NCI-H748 (cell line): ENCODE data around the gene APOBEC3H.

Experiments
- DNase-seq: peaks from one replicate; lab custom pipeline; 2025; ENCODE audit not compliant: unreplicated experiment; lab: John Stamatoyannopoulos, UW

APOBEC3H gene

DNA sequence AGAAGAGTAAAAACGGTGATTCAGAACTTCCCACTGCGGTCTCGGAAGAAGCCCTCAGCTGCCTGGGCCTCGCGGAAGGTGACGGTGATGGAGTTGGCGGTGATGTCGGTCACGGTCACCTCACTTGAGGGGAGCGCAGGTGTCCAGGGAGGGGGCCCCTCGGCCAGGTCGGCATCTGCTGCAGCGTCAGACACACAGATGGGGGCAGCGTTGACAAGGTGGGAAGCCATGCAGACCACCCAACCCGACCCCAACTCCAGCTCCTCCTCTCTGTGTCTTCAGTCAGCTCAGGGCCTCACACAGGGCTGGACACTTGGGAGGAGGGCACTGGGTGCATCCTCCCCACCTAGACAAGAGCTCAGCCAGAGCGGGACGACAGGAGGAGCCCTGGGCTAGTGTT is 36.8 kb downstream of the APOBEC3H start:
- no peak for DNase-seq

DNA sequence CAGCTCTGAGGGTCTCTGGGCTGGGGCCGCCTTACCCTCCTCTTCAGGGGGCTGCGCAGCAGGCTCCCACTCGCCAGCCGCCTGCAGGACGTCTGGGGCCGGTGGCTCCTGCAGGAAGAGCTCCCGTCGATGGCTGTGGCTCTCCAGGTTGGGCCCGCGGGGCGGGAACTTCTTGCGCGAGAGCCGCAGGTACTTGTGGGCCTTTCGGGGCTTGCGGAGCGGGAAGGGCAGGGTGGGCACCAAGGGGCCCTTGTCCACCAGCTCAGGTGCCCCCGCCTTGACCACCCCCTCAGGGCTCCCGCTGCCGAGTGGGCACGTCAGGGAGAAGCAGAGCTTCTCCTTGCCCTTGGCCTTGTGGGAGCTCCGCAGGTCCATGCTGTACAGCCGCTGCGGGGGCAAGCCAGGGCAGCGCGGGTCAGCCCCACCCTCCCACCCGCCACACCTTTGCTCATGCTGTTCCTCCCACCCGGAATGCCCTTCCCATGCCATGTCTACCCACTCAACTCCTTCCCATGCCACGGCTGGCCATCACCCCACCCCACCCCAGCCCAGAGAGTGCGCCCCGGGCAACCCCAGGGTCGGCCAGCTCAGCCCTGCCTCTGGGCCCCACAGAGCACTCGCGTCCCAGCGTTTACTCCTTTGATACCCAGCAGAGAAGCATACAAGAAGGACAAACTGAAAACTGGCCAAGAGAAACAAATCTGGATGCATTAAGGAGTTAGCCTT is 37.5 kb downstream of the APOBEC3H start:
- DNase-seq: no peak

DNA sequence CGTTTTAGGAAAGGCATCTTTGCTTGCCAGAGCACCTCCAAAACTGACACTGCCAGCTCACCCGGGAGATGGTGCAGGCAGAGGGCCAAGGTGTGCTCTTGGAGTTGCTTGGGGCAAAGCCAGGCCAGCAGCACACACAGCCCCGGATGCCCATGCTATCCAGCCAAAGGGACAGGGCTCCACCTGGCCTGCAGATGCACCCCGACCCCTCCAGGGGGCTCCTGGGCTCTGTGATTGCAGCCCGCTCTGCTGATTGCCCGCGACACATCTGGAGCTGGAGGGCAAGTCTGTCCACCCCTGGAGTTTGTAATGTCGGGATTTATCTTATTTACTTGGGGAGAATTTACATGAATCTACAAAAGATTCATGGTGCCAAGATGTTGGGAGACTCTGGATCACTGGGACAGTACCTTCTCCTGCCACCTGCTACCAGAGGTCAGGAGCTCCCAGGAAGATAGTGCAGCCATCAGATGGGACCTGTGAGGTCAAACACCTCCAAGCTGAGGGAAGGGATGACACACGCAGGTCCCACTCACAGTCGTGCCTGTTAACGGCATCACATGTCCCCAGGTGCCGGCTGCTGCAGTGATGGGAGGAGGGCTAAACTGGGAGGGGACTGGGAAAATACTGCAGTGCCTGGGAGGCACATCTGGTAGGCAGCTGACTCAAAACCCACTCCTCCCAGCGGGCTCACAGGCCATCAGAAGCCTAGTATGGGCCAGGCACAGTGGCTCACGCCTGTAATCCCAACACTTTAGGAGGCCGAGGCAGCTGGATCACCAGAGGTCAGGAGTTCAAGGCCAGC is 38.2 kb downstream of the APOBEC3H start:
- DNase-seq: peak; percentile 34

DNA sequence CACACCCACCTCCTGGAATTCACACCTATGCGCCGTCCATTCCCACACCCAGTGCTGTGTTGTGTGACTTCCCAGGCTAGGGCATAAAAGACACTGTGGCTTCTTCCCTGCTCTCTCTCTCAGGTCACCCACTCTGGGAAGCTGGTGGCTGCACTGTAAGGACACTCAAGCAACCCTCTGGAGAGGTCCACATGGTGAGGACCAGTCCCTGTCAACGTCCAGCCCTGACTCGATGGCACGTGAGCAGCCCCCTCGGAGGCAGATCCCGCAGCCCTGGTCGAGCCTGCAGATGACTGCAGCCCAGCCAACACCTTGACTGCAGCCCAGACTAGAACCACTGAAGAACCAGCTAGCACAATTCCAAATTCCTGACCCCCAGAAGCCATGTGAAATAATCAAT is 39.3 kb downstream of the APOBEC3H start:
- DNase-seq: no peak

DNA sequence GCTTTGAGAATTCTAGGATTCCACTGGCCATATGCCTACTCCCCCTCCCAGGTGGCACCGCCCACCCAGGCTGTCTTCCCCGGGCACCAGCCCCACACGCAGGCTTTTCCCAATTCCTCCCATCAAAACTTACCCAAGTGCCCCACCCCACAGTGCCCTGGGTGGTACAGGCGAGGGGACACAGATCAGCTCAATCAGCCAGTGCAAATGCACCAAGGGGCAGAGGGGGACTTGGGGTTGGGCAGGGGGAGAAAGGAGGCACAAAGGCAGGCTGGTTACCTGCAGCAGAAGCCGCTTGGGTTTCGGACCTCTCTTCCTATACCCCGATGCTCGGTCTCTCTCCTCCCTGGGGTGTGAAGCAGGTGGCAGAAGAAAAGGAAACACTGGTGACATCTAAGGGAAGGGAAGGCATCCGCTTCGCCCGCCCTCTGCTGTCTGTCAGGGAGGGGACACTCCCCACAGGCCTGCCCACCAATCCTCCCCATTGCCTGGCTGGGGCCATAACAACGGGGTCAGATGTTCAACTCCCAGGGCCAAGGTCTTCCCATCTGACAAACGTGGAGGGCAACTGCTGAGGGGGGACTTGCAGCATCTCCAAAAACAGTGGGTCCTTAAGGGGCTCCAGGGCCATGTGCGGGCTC is 41.4 kb downstream of the APOBEC3H start:
- DNase-seq: no peak

DNA sequence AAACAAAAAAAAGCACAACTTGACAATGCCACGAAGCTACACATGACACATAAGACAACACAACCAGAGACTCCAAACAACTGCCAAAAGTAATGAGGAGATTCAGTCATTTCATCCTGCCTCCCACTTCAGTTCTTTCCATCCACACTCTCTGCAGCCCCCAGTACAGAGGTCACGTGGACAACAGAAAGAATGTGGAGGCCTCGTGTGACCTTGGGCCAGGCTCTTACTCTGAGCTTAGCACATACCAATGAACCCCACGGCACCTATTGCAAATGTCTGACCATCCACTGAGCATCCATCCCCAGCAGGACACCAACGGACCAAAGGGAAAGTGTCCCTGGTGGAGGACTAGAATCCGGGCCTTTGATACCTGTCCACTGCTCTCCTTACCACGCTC is 42.9 kb downstream of the APOBEC3H start:
- no peak for DNase-seq

DNA sequence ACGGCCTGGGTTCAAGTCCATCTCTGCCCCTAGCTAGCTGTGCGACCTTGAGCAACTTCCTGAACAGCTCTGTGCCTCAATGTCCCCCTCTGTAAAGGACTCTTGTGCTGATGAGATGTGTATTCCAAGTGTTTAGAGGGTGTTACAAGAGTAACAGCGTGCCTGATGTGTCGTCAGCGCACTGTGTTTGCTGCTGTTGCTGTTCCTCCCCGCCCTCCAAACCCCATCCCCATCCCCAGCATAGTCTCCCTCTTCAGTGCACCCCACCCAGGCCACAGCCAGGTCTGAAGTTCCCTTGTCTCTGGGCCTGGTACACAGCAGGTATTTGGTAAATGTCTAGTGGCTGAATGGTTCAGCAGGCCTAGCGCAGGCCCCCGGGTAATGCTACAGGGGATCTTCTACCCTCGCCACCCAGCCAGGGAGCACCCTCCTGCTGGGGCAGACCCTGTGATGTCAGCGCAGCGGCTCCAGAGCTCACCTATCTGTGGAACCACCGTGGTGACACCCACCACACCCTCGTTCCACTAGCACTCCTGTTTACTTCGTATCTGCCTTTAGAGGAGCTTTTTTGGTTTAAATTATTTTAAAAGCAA is 45.1 kb downstream of the APOBEC3H start:
- no peak for DNase-seq

DNA sequence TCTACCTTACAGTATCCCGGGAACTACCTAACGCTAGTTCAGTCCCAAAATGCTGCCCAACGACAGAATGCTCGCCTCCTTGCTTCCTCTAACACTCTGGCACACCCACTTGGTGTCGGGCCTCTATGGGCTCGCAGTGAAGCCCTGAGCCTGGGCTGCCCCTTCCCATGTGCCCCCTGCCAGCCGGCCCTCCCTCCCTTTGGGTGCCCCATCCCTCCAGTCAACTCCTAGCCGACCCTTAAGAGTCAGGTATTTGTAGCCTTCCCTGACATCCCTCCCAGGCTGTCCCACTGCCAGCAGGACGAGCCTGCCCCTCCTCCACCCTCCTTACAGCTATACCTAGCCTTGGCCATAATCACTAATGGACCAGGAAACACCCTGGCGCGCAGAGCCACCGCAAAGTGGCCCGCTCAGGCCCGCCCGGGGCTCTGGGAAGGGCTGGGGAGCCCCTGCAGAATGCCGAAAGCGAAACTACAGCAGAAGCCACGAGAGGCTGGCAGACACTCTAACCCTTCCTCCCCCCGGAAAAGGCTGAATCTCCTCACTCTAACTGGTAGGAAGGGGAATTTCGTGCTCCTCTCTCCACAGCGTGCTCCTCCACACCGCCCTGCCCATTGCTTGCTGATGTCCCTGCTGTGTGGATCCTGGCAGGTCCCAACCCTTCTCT is 47.2 kb downstream of the APOBEC3H start:
- DNase-seq: no peak

DNA sequence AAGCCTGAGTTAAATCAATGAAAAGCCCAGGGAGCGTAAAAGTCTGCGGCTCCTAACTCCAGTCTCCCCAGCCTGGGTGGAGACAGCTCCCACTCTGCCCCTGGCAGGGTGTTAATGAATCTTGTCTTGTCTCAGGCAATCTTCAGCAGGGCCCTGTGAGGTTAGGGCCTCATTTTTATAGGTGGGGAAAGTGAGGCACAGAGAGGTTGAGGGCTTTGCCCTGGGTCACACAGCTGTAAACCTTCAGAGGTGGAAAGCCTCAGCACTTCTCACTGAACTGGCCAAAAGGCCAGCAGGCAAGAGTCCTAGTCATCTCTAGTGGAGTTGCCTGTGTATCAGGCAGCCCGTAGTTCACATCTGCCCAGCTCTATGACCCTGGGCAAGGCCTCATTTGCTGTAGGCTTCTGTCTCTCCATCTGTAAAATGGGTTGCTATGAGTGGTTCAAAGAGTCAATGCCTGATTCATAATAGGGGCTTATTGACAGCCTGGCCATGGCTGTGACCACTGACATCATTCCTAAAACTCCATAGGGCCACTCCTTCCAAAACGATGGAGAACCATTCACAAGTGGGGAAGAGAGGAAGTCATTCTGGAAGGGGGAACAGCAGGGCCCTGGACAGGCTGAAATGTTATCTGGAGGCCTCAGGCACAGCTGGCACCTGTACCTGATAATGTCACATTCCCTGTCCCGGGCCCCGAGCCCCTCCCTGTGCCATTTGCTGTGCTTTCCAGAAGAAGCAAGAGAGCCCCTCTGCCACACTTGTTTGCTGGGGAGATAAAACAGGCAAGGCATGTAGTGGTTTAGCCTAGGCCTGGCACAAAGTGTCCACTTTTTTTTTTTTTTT is 49.4 kb downstream of the APOBEC3H start:
- DNase-seq: no peak

DNA sequence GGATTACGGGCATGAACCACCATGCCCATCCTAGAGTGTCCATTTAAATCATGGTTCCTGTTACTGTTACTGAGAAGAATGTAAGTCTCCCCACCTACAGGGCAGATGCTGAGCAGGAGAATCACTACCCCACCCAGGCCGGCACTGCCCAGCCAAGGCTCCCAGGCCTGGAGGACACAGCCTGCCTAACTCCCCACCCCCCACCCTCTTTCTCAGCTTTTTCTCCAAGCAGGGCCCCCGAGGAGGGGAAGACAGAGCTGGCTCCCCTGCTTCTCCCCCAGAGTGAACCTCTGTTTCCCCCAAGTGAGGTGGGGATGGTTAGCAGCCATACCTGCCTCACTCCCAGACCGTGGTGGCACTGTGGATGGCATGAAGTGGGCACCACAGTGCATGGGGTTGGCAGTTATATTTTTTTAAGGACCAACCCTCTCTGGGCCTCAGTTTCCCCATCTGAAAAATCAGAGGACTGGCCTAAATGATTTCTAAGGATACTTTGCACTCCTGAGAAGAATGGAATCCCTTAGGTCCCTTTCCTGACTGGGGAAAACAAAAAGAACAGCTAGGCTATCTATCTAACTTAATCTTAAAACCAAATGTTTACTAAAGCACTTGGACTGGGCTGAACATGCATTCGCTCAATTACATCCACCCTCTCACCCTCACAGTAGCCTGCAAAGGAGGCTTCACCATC is 50.4 kb downstream of the APOBEC3H start:
- no peak for DNase-seq

DNA sequence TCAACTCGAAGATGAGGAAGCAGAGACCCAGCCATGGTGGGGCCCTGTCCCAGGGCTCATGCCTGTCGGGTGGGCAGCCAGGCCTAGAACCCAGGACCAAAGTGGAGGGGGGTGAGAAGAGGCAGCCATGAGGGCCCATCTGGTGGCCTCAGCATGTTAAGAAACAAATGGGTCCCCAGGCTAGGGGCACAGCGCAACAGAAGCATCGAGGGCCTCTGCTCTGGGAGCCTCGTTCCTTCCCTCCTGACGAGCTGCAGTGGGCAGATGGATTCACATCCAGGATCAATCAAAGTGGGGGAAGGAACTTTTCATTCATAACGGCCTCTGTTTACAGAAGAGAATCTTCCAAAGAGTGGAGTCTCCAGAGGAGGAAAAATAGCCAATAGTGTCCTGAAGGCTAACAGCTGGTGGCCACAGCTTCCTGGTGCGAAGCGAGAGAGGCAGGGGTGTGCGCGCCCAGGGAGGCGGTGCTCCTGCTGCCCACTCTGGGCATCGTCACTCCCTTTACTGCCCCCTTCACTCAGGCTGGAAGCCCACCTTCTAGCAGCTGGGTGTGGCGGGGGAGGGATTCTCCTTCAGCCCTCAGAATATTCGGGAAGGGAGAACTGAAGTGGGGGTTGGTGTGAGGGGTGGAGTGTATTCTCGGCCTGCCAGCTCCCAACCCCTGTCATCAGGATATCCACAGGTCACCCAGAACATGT is 51.1 kb downstream of the APOBEC3H start:
- DNase-seq: no peak

DNA sequence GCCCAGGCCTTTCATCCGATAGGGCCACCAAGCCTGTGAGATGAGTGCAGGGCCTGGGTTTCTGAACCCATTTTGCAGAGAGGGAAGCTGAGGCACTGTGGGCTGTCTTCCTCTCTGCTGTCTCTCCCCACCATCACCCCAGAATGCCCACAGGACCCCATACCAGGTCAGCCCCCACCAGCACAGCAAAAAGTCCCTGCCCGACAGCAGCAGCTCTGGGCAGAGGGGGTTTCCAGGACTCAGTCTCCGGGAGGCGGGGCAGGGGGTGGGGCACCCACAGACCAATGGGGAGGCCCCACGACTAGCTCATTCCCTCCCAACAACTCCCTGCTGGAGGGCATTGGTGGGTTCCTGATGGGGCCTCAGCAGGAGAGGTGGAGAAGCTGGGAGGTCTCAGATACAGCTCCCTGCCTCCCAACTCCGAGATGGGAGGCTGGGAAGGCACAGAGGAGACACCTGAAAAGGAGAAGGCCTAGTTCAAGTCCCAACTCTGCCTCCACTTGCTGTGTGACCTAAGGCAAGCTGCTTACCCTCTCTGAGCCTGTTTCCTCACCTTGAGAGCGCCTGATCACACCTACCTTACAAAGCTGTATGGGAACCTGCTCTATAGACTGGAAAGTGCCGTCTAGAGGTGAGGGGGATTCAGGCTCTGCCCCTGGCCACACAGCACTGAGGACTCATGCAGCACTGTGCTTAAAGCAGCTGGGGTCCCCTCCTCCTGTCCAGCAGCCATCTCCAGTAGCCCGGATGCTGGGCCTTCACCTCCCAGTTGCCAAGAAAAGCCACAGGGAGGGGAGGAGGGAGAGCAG is 51.9 kb downstream of the APOBEC3H start:
- no peak for DNase-seq

DNA sequence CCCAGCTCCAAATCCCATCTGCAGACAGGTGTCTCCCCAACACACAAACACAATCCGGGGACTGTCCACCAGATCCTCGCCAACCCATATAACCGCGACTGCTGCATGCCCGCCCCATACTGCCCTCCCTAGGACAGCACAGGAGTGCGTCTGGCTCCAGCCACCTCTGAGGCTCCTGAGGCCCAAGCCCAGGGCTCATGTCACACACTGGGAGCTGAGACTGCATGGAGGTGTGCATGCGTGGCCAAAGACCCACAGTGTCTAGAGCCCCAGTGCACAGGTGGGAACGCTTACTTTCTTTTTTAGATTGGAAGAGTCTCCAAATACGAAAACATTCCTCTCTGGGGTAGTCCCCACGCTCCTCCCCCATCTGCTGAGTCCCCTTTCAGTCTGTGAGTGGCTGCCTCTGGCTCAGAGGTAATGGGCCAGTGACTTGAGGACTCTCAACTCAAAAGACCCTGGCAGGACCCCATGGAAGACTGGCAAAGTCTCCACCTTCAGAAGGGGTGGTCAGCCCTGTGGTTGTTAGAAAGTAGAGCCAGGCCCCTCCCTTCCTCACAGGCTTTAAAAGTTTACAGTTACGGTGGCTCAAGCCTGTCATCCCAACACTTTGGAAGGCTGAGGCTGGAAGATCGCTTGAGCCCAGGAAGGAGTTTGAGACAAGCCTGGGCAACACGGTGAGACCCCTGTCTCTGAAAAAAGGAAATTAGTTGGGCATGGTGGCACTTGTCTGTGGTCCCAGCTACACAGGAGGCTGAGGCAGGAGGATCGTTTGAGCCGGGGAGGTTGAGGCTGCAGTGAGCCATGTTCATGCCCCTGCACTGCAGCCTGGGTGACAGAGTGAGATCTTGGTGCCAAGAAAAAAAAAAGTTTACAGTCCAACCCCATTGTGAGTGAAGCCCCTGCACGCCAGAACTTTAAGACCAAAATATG is 53.1 kb downstream of the APOBEC3H start:
- DNase-seq: no peak

DNA sequence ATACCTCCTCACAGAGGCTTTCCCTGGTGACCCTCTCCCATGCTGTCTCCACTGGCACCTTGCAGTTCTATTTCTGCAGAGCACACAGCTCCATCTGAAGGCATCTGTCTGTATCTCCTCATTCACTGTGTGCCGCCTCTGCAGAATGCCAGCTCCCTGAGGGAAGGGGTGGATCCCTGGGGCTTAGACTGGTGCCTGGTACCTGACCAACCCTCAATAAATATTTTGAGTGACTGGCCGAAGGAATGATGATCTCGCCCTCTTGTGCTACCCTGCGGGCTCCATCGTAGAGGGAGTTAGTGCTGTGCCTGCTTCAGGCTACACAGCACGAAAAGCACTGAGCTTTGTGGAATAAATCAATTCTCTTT is 53.8 kb downstream of the APOBEC3H start:
- DNase-seq: no peak

DNA sequence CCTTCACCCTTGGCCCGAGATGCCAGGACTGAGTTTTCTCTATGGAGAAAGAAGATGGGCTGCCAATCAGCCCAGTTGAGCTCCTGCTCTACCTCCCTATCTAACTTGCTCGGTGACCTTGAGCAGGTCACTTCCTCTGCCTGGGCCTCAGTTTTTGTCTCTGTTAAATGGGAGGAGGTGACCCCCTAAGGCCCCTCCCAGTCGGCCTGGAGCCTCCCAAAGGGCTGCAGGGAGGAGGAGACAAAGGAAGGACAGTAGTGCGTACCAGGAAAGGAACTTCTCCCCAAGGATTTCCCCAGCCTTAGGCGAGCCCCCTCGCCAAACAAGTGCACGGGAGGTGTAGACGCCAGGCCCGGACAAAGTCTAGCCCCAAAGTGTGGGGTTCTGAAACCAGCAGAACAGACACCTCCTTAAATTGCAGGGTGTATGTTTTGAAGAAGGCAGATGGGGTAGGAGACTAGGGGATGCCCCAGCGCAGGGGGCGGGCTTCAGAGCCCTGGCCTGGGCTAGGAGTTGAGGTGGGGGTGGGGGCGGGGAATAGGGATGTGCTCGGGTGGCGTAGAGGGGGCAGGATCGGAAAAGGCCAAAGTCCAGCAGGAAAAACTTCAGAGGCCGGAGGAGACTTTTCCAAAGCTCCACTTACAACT is 54.4 kb downstream of the APOBEC3H start:
- no peak for DNase-seq

DNA sequence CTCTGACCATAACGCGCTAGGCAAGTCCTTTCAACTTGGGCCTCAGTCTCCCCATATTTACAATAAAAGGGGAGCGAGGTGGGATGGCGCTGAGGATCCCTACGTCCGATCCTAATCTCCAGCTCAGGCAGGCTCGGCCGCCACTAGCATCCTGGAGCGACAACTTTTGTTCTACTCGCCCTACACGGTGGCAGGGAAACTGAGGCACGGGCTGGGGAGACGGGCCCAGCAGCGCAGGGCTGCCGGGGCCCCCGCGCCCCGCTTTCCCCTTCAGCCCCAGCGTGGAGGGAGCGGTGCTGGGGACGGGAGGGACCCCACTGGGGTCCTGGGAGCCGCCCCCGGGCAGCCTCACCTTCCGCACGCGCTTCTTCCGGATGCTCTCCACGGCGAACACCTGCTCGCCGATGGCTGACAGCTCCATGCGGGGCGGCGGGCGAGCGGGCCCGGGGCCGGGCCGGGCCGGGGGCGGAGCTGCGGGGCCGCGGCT is 55.0 kb downstream of the APOBEC3H start:
- no peak for DNase-seq
